GM18511 (cell line): ENCODE results near the gene ZNF213.
"Not testable (repeated sequence)": the region's sequence is repeated elsewhere in the genome, so short reads cannot be mapped to it uniquely, and the experiment has no call there.

Experiments used
- ATAC-seq: cut with Tn5 transposase; IDR thresholded peaks from one replicate; pipeline ENCODE4 v1.9.1; 2021; ENCODE audit warnings: mild to moderate bottlenecking, moderate library complexity; ENCODE audit not compliant: unreplicated experiment

Gene ZNF213

GRCh38 chr16:3148256-3149192 is 13.7 kb downstream of the ZNF213 start:
- no peak for ATAC-seq

- no peak for ATAC-seq
These were observed 14.3 kb downstream of the ZNF213 start for GRCh38 chr16:3149193-3149530.

GRCh38 chr16:3149630-3150345 is 15.0 kb downstream of the ZNF213 start:
- ATAC-seq, result peak; percentile 9

- peak; percentile 67 for ATAC-seq
These were observed 15.8 kb downstream of the ZNF213 start for GRCh38 chr16:3150346-3151218.

- no peak for ATAC-seq
These were observed 17.1 kb downstream of the ZNF213 start for GRCh38 chr16:3152027-3152276.

- no peak for ATAC-seq
These were observed 17.6 kb downstream of the ZNF213 start for GRCh38 chr16:3152277-3152990.

- no peak for ATAC-seq
These were observed 18.2 kb downstream of the ZNF213 start for GRCh38 chr16:3152991-3153368.

- ATAC-seq, result no peak
These were observed 20.4 kb downstream of the ZNF213 start for GRCh38 chr16:3155181-3155580.

- no peak for ATAC-seq
These were observed 21.1 kb downstream of the ZNF213 start for GRCh38 chr16:3155972-3156371.

GRCh38 chr16:3157229-3158025 is 22.6 kb downstream of the ZNF213 start:
- no peak for ATAC-seq

GRCh38 chr16:3158026-3158509 is 23.2 kb downstream of the ZNF213 start:
- no peak for ATAC-seq

- ATAC-seq, result no peak
These were observed 23.9 kb downstream of the ZNF213 start for GRCh38 chr16:3158510-3159314.

GRCh38 chr16:3161235-3162018 is 26.6 kb downstream of the ZNF213 start:
- ATAC-seq, result no peak

- ATAC-seq, result no peak
These were observed 29.5 kb downstream of the ZNF213 start for GRCh38 chr16:3164121-3164991.

GRCh38 chr16:3165111-3165822 is 30.4 kb downstream of the ZNF213 start:
- no peak for ATAC-seq

- no peak for ATAC-seq
These were observed 31.7 kb downstream of the ZNF213 start for GRCh38 chr16:3166505-3166886.

- ATAC-seq, result not testable (repeated sequence)
These were observed 33.9 kb downstream of the ZNF213 start for GRCh38 chr16:3168729-3169128.
